ENCODE results near the gene ZNF559.
A peak's percentile ranks its signal among the peaks of the same experiment; 100 is the strongest.
"Not testable (repeated sequence)": the region's sequence is repeated elsewhere in the genome, so short reads cannot be mapped to it uniquely, and the experiment has no call there.

The ZNF559 gene

GRCh38 chr19:9323919-9324583 is at the start of gene ZNF559:
Gene ZNF559, plus strand, starts transcription at chr19:9324179. Its CDS starts 14,371 bp downstream, at chr19:9338550.
- DNase-seq (ENCODE audit: low spot score): peak; percentile 78

DNA sequence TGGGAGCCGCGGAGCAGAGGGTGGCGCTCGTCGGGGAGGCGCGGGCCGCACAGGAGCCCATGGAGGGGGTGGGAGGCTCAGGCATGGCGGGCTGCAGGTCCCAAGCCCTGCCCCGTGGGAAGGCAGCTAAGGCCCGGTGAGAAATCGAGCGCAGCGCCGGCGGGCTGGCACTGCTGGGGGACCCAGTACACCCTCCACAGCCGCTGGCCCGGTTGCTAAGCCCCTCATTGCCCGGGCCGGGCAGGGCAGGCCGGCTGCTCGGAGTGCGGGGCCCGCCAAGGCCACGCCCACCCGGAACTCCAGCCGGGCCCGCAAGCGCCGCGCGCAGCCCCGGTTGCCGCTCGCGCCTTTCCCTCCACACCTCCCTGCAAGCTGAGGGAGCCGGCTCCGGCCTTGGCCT is 40.5 kb upstream of the ZNF559 start:
- DNase-seq (ENCODE audit: low spot score): not testable (repeated sequence)

DNA sequence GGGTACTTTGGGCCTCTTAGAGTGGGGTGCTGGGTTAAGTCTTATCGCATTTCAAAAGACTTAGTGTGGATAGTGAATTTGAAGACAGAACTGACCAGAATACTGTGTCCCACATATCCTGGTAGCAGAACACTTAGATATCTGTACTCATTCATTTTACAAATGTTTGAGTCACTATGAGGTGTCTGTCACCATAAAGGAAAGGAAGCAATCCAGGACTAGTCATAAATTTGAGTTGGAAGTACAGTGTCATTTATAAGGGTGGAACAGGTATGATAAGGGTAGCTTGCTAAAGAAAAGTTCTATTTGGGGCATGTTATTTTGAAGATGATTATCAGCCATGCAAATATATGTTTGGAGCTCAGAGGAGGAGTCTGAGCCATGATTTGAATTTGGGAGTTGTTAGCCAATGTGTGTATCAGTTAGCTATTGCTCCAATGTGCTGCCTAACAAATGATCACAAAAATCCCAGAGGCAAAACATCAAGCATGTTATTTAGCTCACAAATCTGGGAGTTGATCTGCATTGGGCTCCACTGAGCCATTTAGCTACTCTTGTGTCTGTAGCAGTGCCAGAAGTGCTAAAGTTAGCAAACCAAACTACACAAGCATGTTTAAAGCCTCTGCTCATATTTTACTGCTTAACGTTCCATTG is 34.6 kb upstream of the ZNF559 start:
- no peak for DNase-seq (ENCODE audit: low spot score)

GRCh38 chr19:9295411-9295849 is 28.5 kb upstream of the ZNF559 start:
- no peak for DNase-seq (ENCODE audit: low spot score)

DNA sequence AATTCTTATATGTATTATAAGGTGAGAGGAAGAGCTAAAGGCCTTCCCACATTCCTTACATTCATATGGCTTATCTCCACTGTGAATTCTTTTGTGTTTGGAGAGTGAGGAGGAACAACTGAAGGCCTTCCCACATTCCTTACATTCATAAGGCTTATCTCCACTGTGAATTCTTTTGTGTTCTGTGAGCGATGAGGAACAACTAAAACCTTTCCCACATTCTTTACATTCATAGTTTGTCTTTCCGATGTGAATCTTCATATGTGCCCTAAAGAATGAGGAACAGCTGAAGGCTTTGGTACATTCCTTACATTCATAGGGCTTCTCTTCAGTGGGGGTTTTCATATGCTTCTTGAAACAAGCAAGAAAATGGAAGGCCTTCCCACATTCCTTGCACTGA is 27.6 kb upstream of the ZNF559 start:
- no peak for DNase-seq (ENCODE audit: low spot score)

DNA sequence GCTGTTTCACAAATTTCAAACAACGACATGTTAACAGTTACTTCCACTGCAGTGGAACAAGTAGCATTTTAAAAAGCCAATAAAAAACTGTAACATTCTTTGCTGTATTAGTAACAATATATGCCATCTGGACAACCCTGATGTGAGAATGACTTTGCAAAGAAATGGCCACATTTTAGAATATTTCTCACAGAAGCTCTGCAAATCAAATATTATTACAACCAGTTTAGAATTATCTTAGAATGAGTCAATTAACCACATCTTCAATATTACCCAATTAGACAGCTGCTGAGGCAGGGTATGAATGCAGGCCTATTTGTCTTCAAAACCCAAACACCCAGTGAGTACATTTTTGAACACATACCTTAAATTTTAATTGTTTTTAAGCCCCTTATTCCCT is 17.5 kb upstream of the ZNF559 start:
- no peak for DNase-seq (ENCODE audit: low spot score)

DNA sequence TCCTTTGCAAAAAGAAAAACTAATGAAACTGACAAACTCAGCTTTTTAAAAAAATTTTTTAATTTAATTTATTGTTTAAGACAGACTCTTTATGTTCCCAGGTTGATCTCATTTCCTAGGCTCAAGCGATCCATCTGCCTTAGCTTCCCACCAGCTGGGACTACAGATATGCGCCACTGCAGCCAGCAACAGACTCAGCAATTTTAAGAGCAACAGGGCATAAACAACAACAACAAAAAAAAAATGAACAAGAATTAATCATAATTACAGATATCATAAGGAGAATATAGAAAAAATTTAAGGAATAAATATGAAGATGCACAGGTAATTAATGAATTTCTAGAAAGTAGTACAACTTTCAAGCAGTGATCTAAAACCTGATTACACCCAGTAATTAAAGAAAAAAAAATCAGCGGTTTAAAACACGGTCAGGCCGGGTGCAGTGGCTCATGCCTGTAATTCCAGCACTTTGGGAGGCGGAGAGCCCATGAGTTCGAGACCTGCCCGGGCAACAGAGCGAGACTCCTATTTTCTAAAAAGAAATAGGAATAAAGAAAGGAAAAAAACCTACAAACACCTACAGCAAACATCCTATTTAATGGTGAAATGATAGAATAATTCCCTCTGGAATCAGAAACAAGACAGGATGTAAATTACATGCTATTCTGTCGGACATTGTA is 15.7 kb upstream of the ZNF559 start:
- DNase-seq (ENCODE audit: low spot score): no peak

DNA sequence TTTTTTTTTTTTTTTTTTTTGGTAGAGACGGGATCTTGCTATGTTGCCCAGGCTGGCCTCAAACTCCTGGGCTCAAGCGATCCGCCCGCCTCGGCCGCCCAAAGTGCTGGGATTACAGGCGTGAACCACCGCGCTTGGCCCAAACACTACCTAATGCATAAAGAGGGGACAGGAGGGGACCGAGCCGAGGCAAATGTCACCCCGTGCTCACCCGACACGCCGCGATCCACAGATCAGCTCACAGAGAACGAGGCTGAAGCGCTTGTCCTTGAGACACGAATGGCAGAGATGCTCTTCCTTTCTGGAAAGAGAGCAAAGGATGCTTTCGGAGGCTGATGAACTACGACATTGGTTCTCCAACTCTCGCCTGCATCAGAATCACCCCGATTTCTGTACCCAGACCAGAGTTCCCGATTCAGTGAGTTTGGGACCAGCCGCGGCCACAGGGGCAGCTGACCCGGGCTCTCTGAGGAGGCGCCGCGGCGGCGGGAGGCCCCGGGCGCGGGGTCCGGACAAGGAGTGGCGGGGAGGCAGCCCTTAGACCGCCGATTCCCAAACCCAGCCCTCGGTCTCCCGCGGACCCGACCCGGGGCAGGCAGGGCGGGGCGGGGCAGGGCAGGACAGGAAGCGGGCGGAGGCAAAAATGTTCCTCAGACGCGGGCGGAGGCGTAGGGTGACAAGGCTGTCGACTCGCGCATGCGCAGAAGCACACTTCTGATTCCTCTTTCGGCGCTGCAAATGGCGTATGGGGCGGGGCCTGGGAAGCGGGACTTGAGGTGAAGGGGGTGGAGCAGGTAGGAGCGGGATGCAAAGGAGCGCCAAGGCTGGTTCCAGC is 14.6 kb upstream of the ZNF559 start, which contains the start of gene ZNF699:
Gene ZNF699, minus strand, starts transcription at position 700 of the 835 bp plus-strand sequence. CDS start 4,719 bp downstream, outside the sequence.
- peak; percentile 79 for DNase-seq (ENCODE audit: low spot score)

DNA sequence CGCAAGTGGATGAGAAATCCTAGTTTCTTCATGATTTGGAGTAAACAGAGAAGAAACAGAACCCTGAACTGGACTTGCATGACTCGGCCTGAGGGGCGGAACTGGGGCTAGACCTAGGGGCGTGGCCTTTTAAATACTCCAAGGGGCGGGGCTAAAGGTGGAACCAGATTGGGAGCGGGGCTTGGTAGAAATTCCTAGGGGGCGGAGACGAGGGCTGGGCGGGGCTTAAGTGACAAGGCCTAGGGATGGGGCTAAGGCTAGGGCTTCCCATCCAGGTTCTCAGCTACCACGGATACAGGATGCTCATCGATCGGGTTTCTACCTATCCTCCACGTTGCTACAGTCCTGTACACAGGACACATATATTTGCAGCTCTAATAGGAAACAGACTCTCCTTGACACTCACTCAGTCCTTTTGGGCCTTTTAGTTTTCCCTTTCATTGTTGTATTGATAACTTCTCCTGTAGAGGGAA is 14.0 kb upstream of the ZNF559 start:
- peak; percentile 51 for DNase-seq (ENCODE audit: low spot score)

GRCh38 chr19:9313756-9314155 is 10.2 kb upstream of the ZNF559 start:
- no peak for DNase-seq (ENCODE audit: low spot score)

DNA sequence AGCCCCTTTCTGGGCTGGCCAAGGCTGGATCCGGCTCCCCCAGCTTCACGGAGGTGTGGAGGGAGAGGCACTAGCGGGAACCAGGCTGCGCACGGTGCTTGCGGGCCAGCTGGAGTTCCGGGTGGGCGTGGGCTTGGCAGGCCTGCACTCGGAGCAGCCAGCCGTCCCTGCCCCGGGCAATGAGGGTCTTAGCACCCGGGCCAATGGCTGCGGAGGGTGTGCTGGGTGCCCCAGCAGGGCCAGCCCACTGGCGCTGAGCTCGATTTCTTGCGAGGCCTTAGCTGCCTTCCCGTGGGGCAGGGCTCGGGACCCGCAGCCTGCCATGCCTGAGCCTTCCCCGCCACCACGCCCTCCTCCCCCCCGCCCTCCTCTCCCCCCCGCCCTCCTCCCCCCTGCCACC is 2.6 kb upstream of the ZNF559 start:
- no peak for DNase-seq (ENCODE audit: low spot score)

- DNase-seq (ENCODE audit: low spot score): not testable (repeated sequence)
Observed at GRCh38 chr19:9321756-9322155, 2.2 kb upstream of the ZNF559 start.

DNA sequence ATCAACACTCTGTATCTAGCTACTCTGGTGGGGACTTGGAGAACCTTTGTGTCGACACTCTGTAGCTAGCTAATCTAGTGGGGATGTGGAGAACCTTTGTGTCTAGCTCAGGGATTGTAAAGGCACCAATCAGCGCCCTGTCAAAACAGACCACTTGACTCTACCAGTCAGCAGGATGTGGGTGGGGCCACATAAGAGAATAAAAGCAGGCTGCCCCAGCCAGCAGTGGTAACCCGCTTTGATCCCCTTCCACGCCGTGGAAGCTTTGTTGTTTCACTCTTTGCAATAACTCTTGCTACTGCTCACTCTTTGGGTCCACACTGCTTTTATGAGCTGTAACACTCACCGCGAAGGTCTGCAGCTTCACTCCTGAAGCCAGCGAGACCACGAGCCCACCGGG is 1.8 kb upstream of the ZNF559 start:
- not testable (repeated sequence) for DNase-seq (ENCODE audit: low spot score)

DNA sequence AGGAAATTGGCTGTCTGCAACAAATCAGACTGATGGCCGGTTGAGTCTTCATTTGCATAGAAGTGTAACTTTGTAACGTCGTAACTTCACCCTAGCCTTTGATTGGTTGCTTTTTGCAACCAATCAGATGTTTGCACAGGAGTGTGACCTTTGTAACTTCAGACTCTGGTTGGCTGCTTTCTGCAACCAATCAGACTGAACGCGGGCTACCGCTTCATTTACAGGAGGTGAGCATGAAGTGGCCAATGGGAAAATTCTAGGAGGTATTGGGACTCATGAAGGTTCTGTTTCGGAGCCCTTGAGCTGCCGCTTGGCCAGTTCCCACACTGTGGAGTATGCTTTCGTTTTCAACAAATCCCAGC is 441 bp upstream of the ZNF559 start:
- peak; percentile 64 for DNase-seq (ENCODE audit: low spot score)

DNA sequence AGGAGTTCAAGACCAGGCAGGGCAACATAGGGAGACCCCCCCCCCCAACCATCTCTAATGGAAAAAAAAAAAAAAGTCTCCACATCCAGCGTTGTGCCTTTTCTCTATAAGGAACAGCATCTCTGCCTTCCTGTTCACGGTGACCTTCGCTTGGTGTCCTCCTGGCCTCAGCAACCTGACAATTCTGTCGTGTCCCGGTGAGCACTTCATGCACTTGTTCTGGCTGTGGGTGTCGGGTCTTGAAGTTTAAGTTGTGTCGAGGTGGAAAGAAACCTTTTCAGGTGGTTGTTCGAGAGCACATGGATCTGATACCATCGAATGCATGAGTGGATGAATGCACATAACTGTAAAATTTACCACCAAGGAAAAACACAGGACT is 594 bp downstream of the ZNF559 start:
- peak; percentile 1 for DNase-seq (ENCODE audit: low spot score)

DNA sequence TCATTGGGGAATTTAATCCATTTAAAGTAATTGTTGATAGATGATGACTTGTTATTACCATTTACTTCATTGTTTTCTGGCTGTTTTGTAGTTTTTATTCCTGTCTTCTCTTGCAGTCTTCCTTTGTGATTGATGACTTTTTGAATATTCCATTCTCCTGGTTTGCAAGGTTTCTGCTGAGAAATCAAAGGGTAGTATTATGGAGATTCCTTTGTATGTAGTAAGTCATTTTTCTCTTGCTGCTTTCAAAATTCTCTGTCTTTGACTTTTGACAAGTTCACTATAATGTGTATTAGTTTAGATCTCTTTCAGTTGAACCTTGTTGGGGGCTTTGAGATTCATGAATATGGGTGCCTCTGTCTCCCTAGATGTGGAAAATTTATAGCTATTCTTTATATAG is 6.0 kb downstream of the ZNF559 start:
- DNase-seq (ENCODE audit: low spot score): no peak

DNA sequence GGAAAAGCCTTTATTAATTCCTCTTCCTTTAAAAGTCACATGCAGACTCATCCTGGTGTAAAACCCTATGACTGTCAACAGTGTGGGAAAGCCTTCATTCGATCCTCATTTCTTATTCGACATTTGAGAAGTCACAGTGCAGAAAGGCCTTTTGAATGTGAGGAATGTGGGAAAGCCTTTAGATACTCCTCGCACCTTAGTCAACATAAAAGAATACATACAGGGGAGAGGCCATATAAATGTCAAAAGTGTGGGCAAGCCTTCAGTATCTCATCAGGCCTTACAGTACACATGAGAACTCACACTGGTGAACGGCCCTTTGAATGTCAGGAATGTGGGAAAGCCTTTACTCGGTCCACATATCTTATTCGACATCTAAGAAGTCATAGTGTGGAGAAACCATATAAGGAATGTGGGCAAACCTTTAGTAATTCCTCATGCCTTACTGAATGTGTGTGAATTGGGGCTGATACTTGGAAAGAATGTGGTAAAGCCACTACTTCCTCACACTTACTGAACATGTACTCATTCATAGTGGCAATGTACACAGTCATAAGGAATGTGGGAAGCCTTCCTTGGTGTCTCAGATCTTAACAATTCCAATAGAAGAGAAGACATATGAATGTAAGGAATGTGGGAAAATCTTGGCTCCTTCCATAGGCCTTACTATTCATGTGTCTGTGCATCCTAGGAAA is 18.8 kb downstream of the ZNF559 start:
- no peak for DNase-seq (ENCODE audit: low spot score)

DNA sequence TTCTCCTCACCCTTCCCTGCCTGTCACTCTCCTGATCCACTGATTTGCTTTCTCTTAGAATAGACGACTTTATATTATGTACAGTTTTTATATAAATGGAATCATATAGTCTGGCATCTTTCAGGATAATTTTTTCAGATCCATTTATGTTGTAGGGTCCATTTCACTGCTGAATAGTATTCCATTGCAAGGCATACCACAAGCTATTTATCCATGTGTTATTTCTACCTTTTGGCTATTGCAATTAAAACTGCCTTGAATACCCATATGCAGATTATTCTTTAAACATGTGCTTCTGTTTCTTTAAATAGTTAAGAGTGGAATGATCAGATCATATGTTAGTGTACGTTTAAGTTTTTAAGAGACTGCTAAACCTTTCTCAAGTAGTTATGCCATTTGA is 21.0 kb downstream of the ZNF559 start:
- DNase-seq (ENCODE audit: low spot score): no peak

DNA sequence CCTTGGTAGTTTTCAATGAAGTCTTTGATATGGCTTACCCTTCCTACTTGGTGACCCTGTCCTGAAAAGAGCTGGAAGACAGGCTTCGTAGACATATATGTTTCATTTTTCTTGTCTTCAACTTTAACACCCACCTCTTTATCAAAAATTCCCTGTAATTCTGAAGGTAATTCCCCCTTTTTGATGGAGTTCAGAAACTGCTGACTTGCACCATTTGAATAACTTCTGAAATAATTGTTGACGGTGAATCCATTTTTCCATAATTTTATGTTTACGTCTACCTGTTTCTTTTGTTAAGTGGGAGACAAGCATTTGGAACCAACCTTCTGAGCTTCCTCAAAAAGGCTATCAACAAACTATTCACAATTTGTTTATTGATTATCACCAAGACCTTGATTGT is 24.3 kb downstream of the ZNF559 start:
- no peak for DNase-seq (ENCODE audit: low spot score)

GRCh38 chr19:9348671-9349070 is 24.7 kb downstream of the ZNF559 start:
- DNase-seq (ENCODE audit: low spot score): no peak

- DNase-seq (ENCODE audit: low spot score): no peak
Observed at GRCh38 chr19:9352505-9352904, 28.5 kb downstream of the ZNF559 start.

- DNase-seq (ENCODE audit: low spot score): peak; percentile 8
Observed at GRCh38 chr19:9353011-9353410, 29.0 kb downstream of the ZNF559 start.

Measured in HuH-7 (cell line).